ENCODE results near the gene C6orf163. TPM values are rescaled to one million over a fixed set of nuclear protein-coding genes. Genes with fewer than 3 reads are reported as not detected.
"Not testable (repeated sequence)": the region's sequence is repeated elsewhere in the genome, so short reads cannot be mapped to it uniquely, and the experiment has no call there.

Gene C6orf163
- total RNA-seq, 4 donors from 2014 or later = 4.3 to 12.1 (median 7.3) TPM

DNA sequence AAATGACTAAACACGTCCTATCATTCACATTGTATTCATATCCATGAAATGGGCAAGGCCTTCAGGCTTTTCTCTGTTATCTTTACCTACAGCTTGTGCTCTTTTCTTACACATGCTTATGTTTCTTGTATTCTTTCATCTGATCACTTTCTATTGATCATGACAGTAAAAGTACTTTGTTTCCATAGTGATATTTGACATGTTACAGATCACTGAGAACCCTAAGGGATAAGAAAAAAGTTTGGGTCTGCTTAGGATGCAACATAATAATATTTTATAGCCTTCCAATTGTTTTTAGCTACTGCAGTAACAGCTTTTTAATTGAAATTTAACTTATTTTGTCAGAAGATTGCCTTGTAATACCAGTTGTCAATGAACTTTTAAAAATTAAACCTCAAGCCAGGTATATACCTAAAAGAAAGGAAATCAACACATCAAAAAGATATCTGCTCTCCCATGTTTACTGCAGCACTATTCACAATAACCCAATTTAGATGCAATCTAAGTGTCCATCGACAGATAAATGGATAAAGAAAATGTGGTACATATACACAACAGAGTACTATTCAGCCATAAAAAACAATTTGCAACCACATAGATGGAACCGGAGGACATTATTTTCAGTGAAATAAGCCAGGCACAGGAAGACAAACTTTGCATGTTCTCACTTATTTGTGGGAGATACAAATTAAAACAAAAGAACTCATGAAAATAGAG is 25.2 kb upstream of the C6orf163 start:
- 85 to 89% methylated on average over 3 of the region's 3 CpGs for WGBS, 2 donors

DNA sequence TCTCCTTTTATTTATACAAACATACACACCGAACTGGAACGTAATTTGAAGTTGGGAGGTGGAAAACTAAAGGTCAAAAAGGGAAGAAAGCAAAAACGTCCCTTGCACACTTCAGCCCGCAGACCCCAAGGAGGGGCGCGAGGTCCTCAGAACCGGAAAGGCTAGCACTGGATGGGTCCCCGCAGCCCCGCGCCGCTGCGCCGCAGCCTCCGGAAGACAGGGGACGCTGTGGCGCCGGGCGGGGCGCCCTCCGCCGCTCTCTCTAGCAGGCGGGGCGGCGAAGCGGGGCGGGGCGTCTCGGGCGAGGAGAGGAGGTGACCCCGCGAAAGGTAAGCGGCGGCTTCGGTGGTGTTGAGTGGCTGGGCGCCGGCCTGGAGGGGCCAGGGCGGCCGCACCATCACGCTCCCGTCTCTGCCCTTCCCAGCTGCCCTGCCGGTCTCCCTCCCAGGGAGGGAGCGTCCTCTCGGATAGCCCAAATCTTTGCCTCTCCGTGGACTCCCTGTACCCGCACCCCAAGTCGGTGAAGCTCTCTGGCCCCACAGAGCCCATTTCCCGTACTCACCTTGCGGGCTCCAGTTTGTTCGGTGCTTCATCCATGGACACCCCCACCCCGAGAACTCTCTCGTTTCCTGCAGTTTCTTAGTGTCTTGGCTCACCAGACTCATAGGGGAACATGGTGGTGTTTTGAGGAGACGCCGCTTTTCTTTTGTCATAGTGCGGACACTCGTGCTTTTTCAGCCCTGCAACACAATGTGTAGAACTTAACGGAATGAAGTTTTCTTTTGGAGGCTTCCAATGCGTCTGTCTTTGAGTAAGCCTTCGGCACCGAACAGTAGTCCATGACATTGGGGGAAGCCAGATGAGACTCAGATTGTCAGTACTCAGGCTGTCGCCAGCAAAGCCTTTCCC is 22.1 kb upstream of the C6orf163 start, which contains the start of gene SMIM8:
Gene SMIM8 (plus strand): TSS at position 285 of the 909 bp plus-strand sequence. CDS start 14,444 bp downstream, outside the sequence.
- WGBS, 2 donors = 1% methylated on average over 32 to 39 of the region's 60 CpGs
- H3K4me3 ChIP-seq (replicated peaks in 1 of 3) = peak within 1 kb of the TSS; percentile 37 to 97 (median 82)
- peak within 1 kb of the TSS in 2 of 3 donors; percentile 64 to 66 for H3K27ac ChIP-seq
- peak; percentile 84 to 91 for DNase-seq
- H3K27me3 ChIP-seq = no peaks in the 10 kb centered on the region
- TF ChIP-seq, protein P1, sequence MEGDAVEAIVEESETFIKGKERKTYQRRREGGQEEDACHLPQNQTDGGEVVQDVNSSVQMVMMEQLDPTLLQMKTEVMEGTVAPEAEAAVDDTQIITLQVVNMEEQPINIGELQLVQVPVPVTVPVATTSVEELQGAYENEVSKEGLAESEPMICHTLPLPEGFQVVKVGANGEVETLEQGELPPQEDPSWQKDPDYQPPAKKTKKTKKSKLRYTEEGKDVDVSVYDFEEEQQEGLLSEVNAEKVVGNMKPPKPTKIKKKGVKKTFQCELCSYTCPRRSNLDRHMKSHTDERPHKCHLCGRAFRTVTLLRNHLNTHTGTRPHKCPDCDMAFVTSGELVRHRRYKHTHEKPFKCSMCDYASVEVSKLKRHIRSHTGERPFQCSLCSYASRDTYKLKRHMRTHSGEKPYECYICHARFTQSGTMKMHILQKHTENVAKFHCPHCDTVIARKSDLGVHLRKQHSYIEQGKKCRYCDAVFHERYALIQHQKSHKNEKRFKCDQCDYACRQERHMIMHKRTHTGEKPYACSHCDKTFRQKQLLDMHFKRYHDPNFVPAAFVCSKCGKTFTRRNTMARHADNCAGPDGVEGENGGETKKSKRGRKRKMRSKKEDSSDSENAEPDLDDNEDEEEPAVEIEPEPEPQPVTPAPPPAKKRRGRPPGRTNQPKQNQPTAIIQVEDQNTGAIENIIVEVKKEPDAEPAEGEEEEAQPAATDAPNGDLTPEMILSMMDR (IDR thresholded peaks at IDR 0.05) = peak; percentile 73 to 100 (median 97)
- peak in 1 of 2 donors; percentile 71 for TF ChIP-seq POLR2A (IDR thresholded peaks at IDR 0.05)
- no peaks in the 10 kb centered on the region for H3K36me3 ChIP-seq
- H3K9me3 ChIP-seq = no peaks in the 10 kb centered on the region
- H3K4me1 ChIP-seq = no peaks in the 10 kb centered on the region
- intact Hi-C loops (cut with DNase I) = no loop called here

More for the DNA sequence above, 25.2 kb upstream of the C6orf163 start:
- Histone ChIP-seq H3K36me3 (no peaks in the 10 kb centered on the region), H3K9me3 (no peaks in the 10 kb centered on the region), H3K27ac (no peak overlapping the region), H3K27me3 (no peaks in the 10 kb centered on the region), H3K4me3 (replicated peaks in 1 of 3) (no peak overlapping the region), H3K4me1 (no peaks in the 10 kb centered on the region)
- no peak for DNase-seq
- no peak for TF ChIP-seq POLR2A (IDR thresholded peaks at IDR 0.05)
- TF ChIP-seq, protein P1 (IDR thresholded peaks at IDR 0.05) = no peak
- intact Hi-C loops (cut with DNase I) = no loop called here

DNA sequence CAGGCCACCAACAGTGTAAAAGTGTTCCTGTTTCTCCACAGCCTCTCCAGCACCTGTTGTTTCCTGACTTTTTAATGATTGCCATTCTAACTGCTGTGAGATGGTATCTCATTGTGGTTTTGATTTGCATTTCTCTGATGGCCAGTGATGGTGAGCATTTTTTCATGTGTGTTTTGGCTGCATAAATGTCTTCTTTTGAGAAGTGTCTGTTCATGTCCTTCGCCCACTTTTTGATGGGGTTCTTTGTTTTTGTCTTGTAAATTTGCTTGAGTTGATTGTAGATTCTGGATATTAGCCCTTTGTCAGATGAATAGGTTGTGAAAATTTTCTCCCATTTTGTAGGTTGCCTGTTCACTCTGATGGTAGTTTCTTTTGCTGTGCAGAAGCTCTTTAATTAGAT is 20.7 kb upstream of the C6orf163 start:
- H3K9me3 ChIP-seq; DNase-seq; H3K36me3 ChIP-seq; intact Hi-C loops (cut with DNase I); H3K27ac ChIP-seq; H3K4me1 ChIP-seq; H3K27me3 ChIP-seq; H3K4me3 ChIP-seq (replicated peaks in 1 of 3): not testable (repeated sequence)
- WGBS, 2 donors = 97 to 98% methylated on average over 1 of the region's 1 CpG

DNA sequence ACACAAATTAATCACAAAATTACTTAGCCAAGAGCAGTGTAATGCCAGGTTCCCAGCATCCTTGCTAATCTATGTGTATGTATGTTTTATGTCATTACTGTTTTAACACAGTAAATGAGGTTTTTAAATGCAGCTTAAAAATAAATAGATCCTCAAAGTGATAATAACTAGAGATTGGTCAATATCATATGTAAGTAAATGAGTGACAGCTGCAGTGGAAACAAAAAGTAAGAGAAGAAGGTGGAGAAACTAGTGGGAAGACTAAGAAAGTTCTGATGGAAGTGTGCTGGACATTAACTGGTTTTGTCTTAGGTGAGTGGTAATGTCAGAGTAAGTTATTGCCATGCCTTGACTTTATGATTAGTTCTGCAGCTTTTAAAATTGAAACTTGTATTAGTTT is 13.7 kb upstream of the C6orf163 start:
- no peak overlapping the region for H3K27ac ChIP-seq
- H3K36me3 ChIP-seq = no peaks in the 10 kb centered on the region
- H3K4me3 ChIP-seq (replicated peaks in 1 of 3) = no peak overlapping the region
- intact Hi-C loops (cut with DNase I) = no loop called here
- H3K27me3 ChIP-seq = no peaks in the 10 kb centered on the region
- no peaks in the 10 kb centered on the region for H3K4me1 ChIP-seq
- TF ChIP-seq, protein P1 (IDR thresholded peaks at IDR 0.05) = no peak
- no peak for TF ChIP-seq POLR2A (IDR thresholded peaks at IDR 0.05)
- H3K9me3 ChIP-seq = no peaks in the 10 kb centered on the region
- DNase-seq = no peak

DNA sequence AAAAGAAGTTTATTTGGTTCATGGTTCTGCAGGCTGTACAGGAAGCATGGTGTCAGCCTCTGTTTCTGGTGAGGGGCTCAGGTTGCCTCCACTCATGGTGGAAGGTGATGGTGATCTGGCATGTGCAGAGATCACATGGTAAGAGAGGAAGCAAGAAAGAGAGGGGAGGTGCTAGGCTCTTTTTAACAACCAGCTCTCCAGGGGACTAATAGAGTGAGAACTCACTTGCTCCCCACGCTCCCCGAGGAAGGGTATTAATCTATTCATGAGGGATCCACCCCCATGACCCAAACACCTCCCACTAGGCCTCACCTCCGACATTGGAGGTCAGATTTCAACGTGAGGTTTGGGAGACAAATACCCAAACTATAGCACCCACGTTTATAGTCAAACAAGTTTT is 11.6 kb upstream of the C6orf163 start:
- no peak for TF ChIP-seq POLR2A (IDR thresholded peaks at IDR 0.05)
- TF ChIP-seq, protein P1 (IDR thresholded peaks at IDR 0.05) = no peak
- H3K27ac ChIP-seq = no peak overlapping the region
- no peaks in the 10 kb centered on the region for H3K36me3 ChIP-seq
- intact Hi-C loops (cut with DNase I) = no loop called here
- H3K27me3 ChIP-seq = no peaks in the 10 kb centered on the region
- H3K4me1 ChIP-seq = no peaks in the 10 kb centered on the region
- DNase-seq = no peak
- H3K4me3 ChIP-seq (replicated peaks in 1 of 3) = no peak overlapping the region
- H3K9me3 ChIP-seq = no peaks in the 10 kb centered on the region
- WGBS, 2 donors = 68 to 76% methylated on average over 5 of the region's 5 CpGs
